ENCODE measurements around the gene NEK11. TPM values are rescaled to one million over a fixed set of nuclear protein-coding genes. Genes with fewer than 3 reads are reported as not detected.
A peak's percentile ranks its signal among the peaks of the same experiment; 100 is the strongest.

The NEK11 gene
- total and polyA plus RNA-seq, 9 of the 15 experiments (the other 6 are each of a cell fraction or from before 2014, with no cell fraction given): 0.28 to 1.5 (median 0.87) TPM

GRCh38 chr3:131072845-131073244 is 46.2 kb downstream of the NEK11 start (continued):
- peak; percentile 16; the same call in 1 of the 2 replicates for TF ChIP-seq ZNF592 (IDR thresholded peaks at IDR 0.05)
- no peak for TF ChIP-seq CSDE1 (IDR thresholded peaks at IDR 0.05)
- no peak for TF ChIP-seq TCFL5 (CRISPR knock-in tag; conservative IDR thresholded peaks at IDR 0.05)
- TF ChIP-seq, protein P1, sequence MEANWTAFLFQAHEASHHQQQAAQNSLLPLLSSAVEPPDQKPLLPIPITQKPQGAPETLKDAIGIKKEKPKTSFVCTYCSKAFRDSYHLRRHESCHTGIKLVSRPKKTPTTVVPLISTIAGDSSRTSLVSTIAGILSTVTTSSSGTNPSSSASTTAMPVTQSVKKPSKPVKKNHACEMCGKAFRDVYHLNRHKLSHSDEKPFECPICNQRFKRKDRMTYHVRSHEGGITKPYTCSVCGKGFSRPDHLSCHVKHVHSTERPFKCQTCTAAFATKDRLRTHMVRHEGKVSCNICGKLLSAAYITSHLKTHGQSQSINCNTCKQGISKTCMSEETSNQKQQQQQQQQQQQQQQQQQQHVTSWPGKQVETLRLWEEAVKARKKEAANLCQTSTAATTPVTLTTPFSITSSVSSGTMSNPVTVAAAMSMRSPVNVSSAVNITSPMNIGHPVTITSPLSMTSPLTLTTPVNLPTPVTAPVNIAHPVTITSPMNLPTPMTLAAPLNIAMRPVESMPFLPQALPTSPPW (CRISPR knock-in tag; IDR thresholded peaks at IDR 0.05): peak; percentile 2; the same call in 1 of the 2 replicates
